CD4-positive, alpha-beta memory T cell (primary cell): ENCODE data around the gene CCDC149. TPM values are rescaled to one million over a fixed set of nuclear protein-coding genes. Genes with fewer than 3 reads are reported as not detected.

Source experiments
- CTCF ChIA-PET: fragments of 350-600 bp; sonication (Branson Sonifier 250); formaldehyde crosslinking; loops from one replicate; lab custom pipeline; 2021; ENCODE audit warnings: inconsistent platforms; ENCODE audit not compliant: partially characterized antibody; lab: Charles Lee
- POLR2A ChIA-PET: fragments of 350-600 bp; sonication (Branson Sonifier 250); formaldehyde crosslinking; loops from one replicate; lab custom pipeline; 2021; ENCODE audit not compliant: partially characterized antibody; lab: Charles Lee
- DNase-seq, 5 donors: peaks; one replicate each; pipeline versions ENCODE4 v3.0.0 to v3.0.0-alpha.2; 2020 to 2022; ENCODE audit warnings: mixed read lengths in 1 of 5
- H3K27ac ChIP-seq: one replicate; pipeline ENCODE4 v1.7.0; 2013; ENCODE audit warnings: low read depth, low read length
- H3K27me3 ChIP-seq: 2 replicates; pipeline ENCODE4 v1.7.0; 2013; ENCODE audit warnings: mild to moderate bottlenecking, low read length, moderate library complexity; ENCODE audit not compliant: insufficient read depth
- H3K36me3 ChIP-seq: 2 replicates; pipeline ENCODE4 v1.7.0; 2013; ENCODE audit warnings: mild to moderate bottlenecking, low read length, moderate library complexity; ENCODE audit not compliant: insufficient read depth
- H3K4me1 ChIP-seq: 2 replicates; pipeline ENCODE4 v1.7.0; 2013; ENCODE audit warnings: mild to moderate bottlenecking, low read length, moderate library complexity; ENCODE audit not compliant: insufficient read depth
- H3K4me3 ChIP-seq, 2 donors: one replicate each; pipeline ENCODE4 v1.7.0; 2013; ENCODE audit warnings: low read length in 2 of 2, mild to moderate bottlenecking in 1 of 2
- H3K9me3 ChIP-seq, 2 donors: one replicate each; pipeline ENCODE4 v1.7.0; 2013; ENCODE audit warnings: low read length in 2 of 2, control low read depth in 1 of 2; ENCODE audit not compliant: control insufficient read depth in 1 of 2
- H3K27ac Mint-ChIP-seq, 7 donors: one replicate each; pipeline ENCODE4 v1.8.0; 2020 to 2021; ENCODE audit warnings: mixed read lengths in 7 of 7, mild to moderate bottlenecking in 6 of 7, inconsistent platforms in 3 of 7, moderate library complexity in 3 of 7
- H3K27me3 Mint-ChIP-seq, 2 donors: one replicate each; pipeline ENCODE4 v1.8.0; 2020 to 2021; ENCODE audit warnings: mixed read lengths in 2 of 2
- H3K36me3 Mint-ChIP-seq, 2 donors: one replicate each; pipeline ENCODE4 v1.8.0; 2020 to 2021; ENCODE audit warnings: mixed read lengths in 2 of 2, inconsistent platforms in 1 of 2, mild to moderate bottlenecking in 1 of 2
- H3K4me1 Mint-ChIP-seq, 4 donors: one replicate each; pipeline ENCODE4 v1.8.0; 2020 to 2021; ENCODE audit warnings: mixed read lengths in 4 of 4, mild to moderate bottlenecking in 1 of 4
- H3K4me3 Mint-ChIP-seq, 8 donors: one replicate each; pipeline ENCODE4 v1.8.0; 2020 to 2021; ENCODE audit warnings: mixed read lengths in 8 of 8, mild to moderate bottlenecking in 7 of 8, moderate library complexity in 6 of 8, inconsistent platforms in 3 of 8
- H3K9me3 Mint-ChIP-seq, 8 donors: one replicate each; pipeline ENCODE4 v1.8.0; 2020 to 2021; ENCODE audit warnings: mixed read lengths in 8 of 8, mild to moderate bottlenecking in 5 of 8, inconsistent platforms in 3 of 8, moderate library complexity in 1 of 8
- intact Hi-C: fragments of 100-400 bp; cut with micrococcal nuclease; formaldehyde crosslinking; loops from one replicate; pipeline ENCODE4 v1.15.1; 2023
- polyA plus RNA-seq, 2 donors: library from polyadenylated mRNA; unstranded; fragments of 300-500 nt; fragmentation: Illumina TruSeq; gene quantifications; one replicate each; pipeline ENCODE4 v1.2.3, GENCODE V29; 2021
- total RNA-seq, 2 experiments: library from RNA; stranded (reverse); gene quantifications; one replicate each; pipeline ENCODE4 v1.2.3, GENCODE V29; 2021

CCDC149 gene
- total and polyA plus RNA-seq, 4 experiments from 2014 or later = 0.11 to 0.44 (median 0.14) TPM; not detected in 1

GRCh38 chr4:24796620-24797019, 116.2 kb downstream of the CCDC149 start:
- Mint-ChIP-seq H3K27ac (no peak overlapping the region), H3K4me1 (peaks cover 0 to 5% (median 0%) of the 10 kb centered on the region in 4 donors), H3K36me3 (no peaks in the 10 kb centered on the region), H3K9me3 (peaks cover 0 to 3% (median 0%) of the 10 kb centered on the region in 8 donors), H3K4me3 (no peak overlapping the region), H3K27me3 (peaks cover 18 to 33% of the 10 kb centered on the region in 2 donors)
- Histone ChIP-seq H3K27me3 (peaks cover 3% of the 10 kb centered on the region), H3K4me1 (no peaks in the 10 kb centered on the region), H3K36me3 (no peaks in the 10 kb centered on the region), H3K4me3 (no peak overlapping the region), H3K9me3 (no peaks in the 10 kb centered on the region), H3K27ac (no peak overlapping the region)
- POLR2A ChIA-PET = no interaction called here
- intact Hi-C loops = no loop called here
- DNase-seq = no peak
- CTCF ChIA-PET = no interaction called here

- CTCF ChIA-PET = no interaction called here
Observed at GRCh38 chr4:24795666-24796381, 117.0 kb downstream of the CCDC149 start.

GRCh38 chr4:24794916-24795665, 117.8 kb downstream of the CCDC149 start, which contains the start of gene SOD3:
Gene SOD3 (plus strand): TSS chr4:24795573. CDS start chr4:24799522, 3,949 bp downstream.
- peaks cover 0 to 3% (median 2%) of the 10 kb centered on the region in 8 donors for H3K9me3 Mint-ChIP-seq
- Histone ChIP-seq H3K27me3 (no peaks in the 10 kb centered on the region), H3K4me3 (no peak within 1 kb of the TSS), H3K4me1 (no peaks in the 10 kb centered on the region), H3K36me3 (no peaks in the 10 kb centered on the region), H3K27ac (no peak within 1 kb of the TSS), H3K9me3 (no peaks in the 10 kb centered on the region)
- ChIA-PET POLR2A (no interaction called here), CTCF (no interaction called here)
- peaks cover 8 to 24% of the 10 kb centered on the region in 2 donors for H3K27me3 Mint-ChIP-seq
- intact Hi-C loops = no loop called here
- peaks cover 0 to 5% (median 0%) of the 10 kb centered on the region in 4 donors for H3K4me1 Mint-ChIP-seq
- H3K36me3 Mint-ChIP-seq = no peaks in the 10 kb centered on the region
- H3K27ac Mint-ChIP-seq = no peak within 1 kb of the TSS
- DNase-seq = no peak
- no peak within 1 kb of the TSS for H3K4me3 Mint-ChIP-seq

More at GRCh38 chr4:24795666-24796381, 117.0 kb downstream of the CCDC149 start:
- Mint-ChIP-seq H3K36me3 (no peaks in the 10 kb centered on the region), H3K27ac (no peak overlapping the region), H3K4me1 (peaks cover 0 to 5% (median 0%) of the 10 kb centered on the region in 4 donors), H3K9me3 (peaks cover 0 to 3% (median 0%) of the 10 kb centered on the region in 8 donors), H3K4me3 (no peak overlapping the region), H3K27me3 (peaks cover 12 to 27% of the 10 kb centered on the region in 2 donors)
- H3K9me3 ChIP-seq = no peaks in the 10 kb centered on the region
- DNase-seq = no peak
- no peaks in the 10 kb centered on the region for H3K27me3 ChIP-seq
- no peak overlapping the region for H3K27ac ChIP-seq
- intact Hi-C loops = no loop called here
- no peaks in the 10 kb centered on the region for H3K4me1 ChIP-seq
- POLR2A ChIA-PET = no interaction called here
- no peaks in the 10 kb centered on the region for H3K36me3 ChIP-seq
- no peak overlapping the region for H3K4me3 ChIP-seq

GRCh38 chr4:24794480-24794879, 118.4 kb downstream of the CCDC149 start:
- intact Hi-C loops = no loop called here
- CTCF ChIA-PET = no interaction called here
- POLR2A ChIA-PET = no interaction called here
- Mint-ChIP-seq H3K4me1 (peaks cover 0 to 5% (median 0%) of the 10 kb centered on the region in 4 donors), H3K27me3 (peaks cover 8 to 24% of the 10 kb centered on the region in 2 donors), H3K36me3 (no peaks in the 10 kb centered on the region), H3K27ac (no peak overlapping the region), H3K9me3 (peaks cover 0 to 3% (median 2%) of the 10 kb centered on the region in 8 donors), H3K4me3 (no peak overlapping the region)
- Histone ChIP-seq H3K27ac (no peak overlapping the region), H3K4me1 (no peaks in the 10 kb centered on the region), H3K36me3 (no peaks in the 10 kb centered on the region), H3K9me3 (no peaks in the 10 kb centered on the region), H3K27me3 (no peaks in the 10 kb centered on the region), H3K4me3 (no peak overlapping the region)
- DNase-seq = no peak

- peaks cover 8 to 23% of the 10 kb centered on the region in 2 donors for H3K27me3 Mint-ChIP-seq
- H3K4me1 Mint-ChIP-seq = peaks cover 0 to 5% (median 0%) of the 10 kb centered on the region in 4 donors
- H3K36me3 Mint-ChIP-seq = no peaks in the 10 kb centered on the region
- Histone ChIP-seq H3K27me3 (no peaks in the 10 kb centered on the region), H3K27ac (no peak overlapping the region), H3K4me3 (no peak overlapping the region), H3K36me3 (no peaks in the 10 kb centered on the region), H3K9me3 (no peaks in the 10 kb centered on the region), H3K4me1 (no peaks in the 10 kb centered on the region)
- DNase-seq = no peak
- ChIA-PET CTCF (no interaction called here), POLR2A (no interaction called here)
- peak overlapping the region in 1 of 8 donors; percentile 26 for H3K4me3 Mint-ChIP-seq
- no peak overlapping the region for H3K27ac Mint-ChIP-seq
- intact Hi-C loops = no loop called here
- H3K9me3 Mint-ChIP-seq = peaks cover 0 to 5% (median 3%) of the 10 kb centered on the region in 8 donors
Observed at GRCh38 chr4:24794051-24794450, 118.8 kb downstream of the CCDC149 start.

GRCh38 chr4:24793219-24794005, 119.4 kb downstream of the CCDC149 start:
- Histone ChIP-seq H3K27ac (no peak overlapping the region), H3K9me3 (no peaks in the 10 kb centered on the region), H3K4me3 (no peak overlapping the region), H3K27me3 (no peaks in the 10 kb centered on the region), H3K4me1 (no peaks in the 10 kb centered on the region), H3K36me3 (no peaks in the 10 kb centered on the region)
- Mint-ChIP-seq H3K4me3 (no peak overlapping the region), H3K27me3 (peaks cover 2 to 16% of the 10 kb centered on the region in 2 donors), H3K9me3 (peaks cover 2 to 7% (median 5%) of the 10 kb centered on the region in 8 donors), H3K27ac (no peak overlapping the region), H3K4me1 (peaks cover 0 to 5% (median 0%) of the 10 kb centered on the region in 4 donors), H3K36me3 (no peaks in the 10 kb centered on the region)
- ChIA-PET POLR2A (no interaction called here), CTCF (interaction anchor here (0.9 kb wide), 1 partner anchor 24 kb away, joined by 3 read pairs; no protein-coding TSS in a partner anchor)
- no peak for DNase-seq
- intact Hi-C loops = no loop called here
